Vein endothelial cell (primary cell): Measurements from ENCODE around the gene GLI1. TPM values are rescaled to one million over a fixed set of nuclear protein-coding genes. Genes with fewer than 3 reads are reported as not detected.

Experiments used
- small RNA-seq: library from RNA; depleted of rRNA; stranded (forward); fragments of <200 nt; gene quantifications from one replicate; pipeline ENCODE3, GENCODE V24; 2012
- total RNA-seq: library from RNA; depleted of rRNA; stranded (reverse); fragments of >200 nt; gene quantifications from 2 replicates; pipeline ENCODE4 v1.2.3, GENCODE V29; 2012

Gene GLI1
- not detected in 2 replicates for total RNA-seq

GRCh38 chr12:57459750-57460467, at the start of gene GLI1:
Gene GLI1 (plus strand): TSS chr12:57459785. CDS start chr12:57463692, 3,907 bp downstream.

GRCh38 chr12:57430931-57431566, 28.5 kb upstream of the GLI1 start, which contains the start of gene R3HDM2:
Gene R3HDM2 (minus strand): TSS chr12:57431043. CDS start chr12:57310428, 120,615 bp downstream.

GRCh38 chr12:57434517-57435223, 24.9 kb upstream of the GLI1 start, which contains the start of gene INHBC:
Gene INHBC (plus strand): TSS chr12:57434784. CDS start chr12:57434887, 103 bp downstream.

GRCh38 chr12:57454566-57455373, 4.8 kb upstream of the GLI1 start, which contains the start of gene INHBE:
Gene INHBE (plus strand): TSS chr12:57455307. CDS start chr12:57455537, 230 bp downstream.

GRCh38 chr12:57479376-57480115, 20.0 kb downstream of the GLI1 start, which contains the start of gene ARHGAP9:
Gene ARHGAP9 (minus strand): TSS chr12:57479866. CDS start chr12:57479406, 460 bp downstream.

GRCh38 chr12:57487597-57488401, 28.2 kb downstream of the GLI1 start, which contains the start of gene MARS1:
Gene MARS1 (plus strand): TSS chr12:57488068. CDS start chr12:57488091, 23 bp downstream.

GRCh38 chr12:57520053-57520818, 60.7 kb downstream of the GLI1 start, which contains the start of gene DDIT3:
Gene DDIT3 (minus strand): TSS chr12:57520514. CDS start chr12:57517406, 3,108 bp downstream.

Small RNA genes lying within 50 kb of the gene (small RNA-seq; reads per million reads assigned to genes)
- not detected for gene MIR616
- gene RNU6-879P, result not detected

Other genes with a start within 250 kb of the GLI1 start
- gene NXPH4, start 243.0 kb upstream of the GLI1 start, total RNA-seq, result 0.19 TPM in 1 of 2 replicates, not detected in the other
- 197 and 216 TPM in 2 replicates for gene SHMT2, start 230.1 kb upstream of the GLI1 start, total RNA-seq
- gene STAC3, start 208.6 kb upstream of the GLI1 start, total RNA-seq, result 0.65 TPM in 1 of 2 replicates, not detected in the other
- gene R3HDM2, start 28.7 kb upstream of the GLI1 start, total RNA-seq, result 13.6 and 22.5 TPM in 2 replicates
- not detected in 2 replicates for gene INHBC, start 25.0 kb upstream of the GLI1 start, total RNA-seq
- gene INHBE, start 4.5 kb upstream of the GLI1 start, total RNA-seq, result not detected in 2 replicates
- not detected in 2 replicates for gene ARHGAP9, start 20.1 kb downstream of the GLI1 start, total RNA-seq
- gene MARS1, start 28.3 kb downstream of the GLI1 start, total RNA-seq, result 111 and 114 TPM in 2 replicates
- 4.9 and 5.9 TPM in 2 replicates for gene DDIT3, start 60.7 kb downstream of the GLI1 start, total RNA-seq
- 9.3 and 12.7 TPM in 2 replicates for gene MBD6, start 63.0 kb downstream of the GLI1 start, total RNA-seq
- gene DCTN2, start 87.4 kb downstream of the GLI1 start, total RNA-seq, result 145 and 151 TPM in 2 replicates
- gene KIF5A, start 90.3 kb downstream of the GLI1 start, total RNA-seq, result not detected in 2 replicates
- 9.1 and 9.6 TPM in 2 replicates for gene PIP4K2C, start 131.4 kb downstream of the GLI1 start, total RNA-seq
- gene DTX3, start 145.0 kb downstream of the GLI1 start, total RNA-seq, result 0.48 and 1.3 TPM in 2 replicates
- 0.10 and 0.98 TPM in 2 replicates for gene ARHGEF25, start 151.7 kb downstream of the GLI1 start, total RNA-seq
- not detected in 2 replicates for gene B4GALNT1, start 173.4 kb downstream of the GLI1 start, total RNA-seq
- gene OS9, start 234.3 kb downstream of the GLI1 start, total RNA-seq, result 182 and 199 TPM in 2 replicates